Fibroblast of peridontal ligament (primary cell): ENCODE data around the gene HAUS2.
"Not testable (repeated sequence)": the region's sequence is repeated elsewhere in the genome, so short reads cannot be mapped to it uniquely, and the experiment has no call there.

Experiments used
- DNase-seq: peaks from one replicate; pipeline ENCODE4 v3.0.0-alpha.2; 2010; ENCODE audit errors: extremely low read depth

HAUS2 gene

GRCh38 chr15:42575188-42576039, 26.8 kb downstream of the HAUS2 start, which contains the start of gene STARD9:
Gene STARD9 (plus strand): TSS chr15:42575606. CDS start chr15:42575716, 110 bp downstream.
- DNase-seq = peak; percentile 97

- no peak for DNase-seq
These were observed 27.5 kb downstream of the HAUS2 start for GRCh38 chr15:42576040-42576594.

DNA sequence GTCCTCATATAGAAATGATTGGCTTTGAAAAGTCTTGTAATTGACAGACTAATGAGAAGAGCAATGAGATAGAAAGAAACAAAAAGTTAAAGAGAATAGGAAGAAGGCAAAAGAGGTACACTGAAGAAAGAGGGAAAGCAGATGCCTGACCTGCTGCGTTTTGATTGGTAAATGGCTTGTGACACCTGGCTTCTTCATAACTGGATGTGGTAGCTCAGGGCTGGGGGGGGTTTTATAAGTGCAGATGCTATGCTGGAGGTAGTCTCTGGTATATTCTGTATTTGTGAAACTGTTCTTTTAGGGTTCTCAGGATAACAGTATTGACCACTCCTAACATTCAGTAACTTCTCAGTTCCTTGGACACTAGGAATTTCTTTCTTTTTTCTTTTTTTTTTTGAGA, 28.1 kb downstream of the HAUS2 start:
- DNase-seq = no peak

GRCh38 chr15:42577514-42578031, 28.9 kb downstream of the HAUS2 start:
- peak; percentile 95 for DNase-seq

DNA sequence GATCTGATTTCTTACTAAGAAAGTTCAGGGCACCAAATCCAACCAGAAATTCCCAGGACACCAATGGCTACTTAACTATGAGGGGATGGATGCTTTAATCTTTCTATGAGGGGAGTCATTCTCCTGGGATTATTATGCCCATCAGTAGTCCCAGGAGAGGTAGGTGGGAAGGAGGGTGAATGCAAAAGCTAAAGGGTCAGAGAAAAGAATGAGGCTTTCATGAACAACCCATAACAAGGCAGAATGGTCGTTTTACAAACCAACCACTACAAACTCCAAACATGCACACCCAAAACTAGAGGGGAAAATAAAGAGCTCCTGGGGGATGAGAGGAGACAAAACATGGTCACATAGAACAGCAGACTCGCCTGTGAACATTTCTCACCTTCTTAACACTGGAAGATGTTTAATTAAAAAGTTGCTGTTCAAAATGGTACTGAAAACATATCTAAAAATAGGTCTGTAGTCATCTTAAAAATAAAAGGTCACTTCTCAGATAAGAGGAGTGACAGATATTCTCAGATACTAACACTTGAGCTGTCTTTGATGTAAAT, 30.4 kb downstream of the HAUS2 start:
- no peak for DNase-seq

DNA sequence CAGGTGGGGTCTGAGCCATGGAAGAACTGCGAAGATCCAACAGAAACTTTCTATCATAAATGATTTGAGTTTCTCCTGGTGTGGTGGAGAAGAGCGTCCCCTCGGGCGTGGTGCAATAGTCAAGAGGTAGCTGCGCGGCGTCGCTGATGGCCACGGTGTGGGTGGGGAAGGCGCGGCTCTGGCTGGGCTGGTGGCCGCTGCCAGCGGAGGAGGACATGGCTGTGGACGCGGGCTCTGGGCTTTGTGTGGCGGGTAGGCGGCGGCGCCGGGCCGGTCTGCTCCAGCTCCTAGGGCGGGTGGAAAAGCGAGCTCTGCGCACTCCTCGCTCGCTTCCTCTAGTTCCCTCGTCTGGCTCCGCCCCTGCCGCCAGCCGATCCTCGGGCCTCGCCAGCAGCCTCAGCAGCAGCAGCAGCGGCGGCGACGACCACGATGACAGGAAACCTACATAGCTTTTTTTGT, 32.7 kb downstream of the HAUS2 start:
- peak; percentile 58 for DNase-seq

DNA sequence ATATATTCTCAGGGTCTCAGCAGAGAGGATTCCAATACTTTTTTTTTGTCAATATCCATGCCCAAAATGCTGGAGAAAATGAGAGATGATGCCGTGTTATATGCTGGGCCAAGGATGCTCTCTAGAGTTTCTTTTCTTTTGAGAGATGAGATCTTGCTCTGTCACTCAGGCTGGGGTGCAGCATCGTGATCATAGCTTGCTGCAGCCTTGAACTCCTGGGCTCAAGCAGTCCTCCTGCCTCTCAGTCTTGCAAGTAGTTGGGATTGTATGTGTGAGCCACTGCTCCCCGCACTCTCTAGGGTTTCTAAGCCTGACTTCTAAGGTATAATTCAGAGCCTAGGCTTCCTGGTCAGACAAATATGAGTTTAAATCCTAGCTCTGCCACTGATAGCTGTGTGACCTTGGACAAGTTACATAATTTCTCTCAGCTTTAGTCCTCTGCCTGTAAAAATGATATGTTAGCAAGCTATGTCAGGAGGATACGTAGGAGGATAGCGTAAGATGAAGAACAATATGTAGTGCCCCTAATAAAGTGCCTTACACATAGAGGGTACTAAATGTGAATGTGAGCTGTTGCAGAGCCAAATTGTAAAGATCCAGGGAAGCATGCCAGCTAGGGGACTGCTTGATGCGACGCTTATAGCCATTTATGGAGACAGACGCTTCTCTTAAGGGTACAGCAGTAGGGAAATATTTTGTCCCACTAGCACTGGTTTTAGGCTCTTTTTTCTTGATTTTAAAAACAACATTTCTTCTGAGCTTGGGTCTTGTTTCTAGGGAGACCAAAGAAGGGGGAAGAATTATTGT, 34.1 kb downstream of the HAUS2 start:
- DNase-seq = no peak

DNA sequence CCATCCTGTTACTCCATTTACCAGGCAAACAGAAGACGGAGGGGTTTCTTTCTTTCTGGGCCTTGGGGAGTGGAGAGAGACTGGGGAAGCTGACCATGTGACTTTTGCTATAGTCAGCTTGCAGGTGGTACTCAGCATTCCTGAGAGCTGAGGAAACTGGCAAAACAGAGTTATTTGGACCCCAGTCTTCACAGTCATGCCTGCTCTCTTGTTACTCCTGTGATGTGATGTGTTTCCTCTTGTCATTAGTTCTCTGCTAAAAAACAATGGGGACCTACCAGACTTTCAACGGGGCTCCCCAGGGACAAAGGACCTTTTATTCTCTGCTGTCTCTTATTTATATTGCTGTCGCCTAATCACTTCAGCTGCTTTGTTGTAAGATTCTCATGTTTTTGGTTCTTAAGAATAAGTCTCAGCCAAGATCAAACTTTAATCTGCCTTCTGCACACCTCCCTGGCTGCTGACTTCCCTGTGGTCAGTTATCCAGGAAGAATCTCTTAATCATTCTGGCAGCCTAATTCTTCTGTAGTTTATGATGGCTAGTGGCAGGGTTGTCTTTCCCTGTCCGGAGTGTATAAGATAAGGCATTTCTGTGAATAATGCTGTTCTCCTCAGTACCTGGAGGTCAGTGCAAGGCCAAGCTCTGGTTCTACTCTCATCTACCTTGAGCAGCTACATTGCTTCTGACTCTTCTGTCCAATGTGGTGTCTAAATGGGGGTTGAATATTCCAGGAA, 35.6 kb downstream of the HAUS2 start:
- DNase-seq = no peak

DNA sequence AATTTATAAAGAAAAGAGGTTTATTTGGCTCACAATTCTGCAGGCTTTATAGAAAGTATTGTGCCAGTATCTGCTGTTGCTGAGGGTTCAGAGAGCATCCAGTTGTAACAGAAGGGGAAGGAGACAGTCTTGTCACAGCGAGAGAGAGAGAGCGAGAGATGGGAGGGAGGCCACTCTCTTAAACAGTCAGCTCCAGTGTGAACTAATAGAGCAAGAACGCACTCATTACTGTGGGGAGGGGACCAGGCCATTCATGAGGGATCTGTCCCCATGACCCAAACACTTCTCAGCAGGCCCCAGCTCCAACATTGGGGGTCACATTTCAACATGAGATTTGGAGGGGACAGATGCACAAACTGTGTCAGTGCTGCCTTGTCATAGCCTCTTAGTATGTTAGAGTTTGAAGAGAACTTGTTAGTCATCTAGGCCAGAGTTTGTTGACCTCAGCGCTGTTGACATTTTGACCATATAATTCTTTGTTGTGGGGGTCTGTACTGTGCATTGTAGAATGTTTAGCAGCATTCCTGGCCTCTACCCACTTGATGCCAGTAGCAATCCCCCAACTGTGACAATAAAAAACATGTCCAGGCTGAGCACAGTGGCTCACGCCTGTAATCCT, 42.1 kb downstream of the HAUS2 start:
- no peak for DNase-seq

GRCh38 chr15:42591238-42591934, 42.7 kb downstream of the HAUS2 start:
- DNase-seq = peak; percentile 63

DNA sequence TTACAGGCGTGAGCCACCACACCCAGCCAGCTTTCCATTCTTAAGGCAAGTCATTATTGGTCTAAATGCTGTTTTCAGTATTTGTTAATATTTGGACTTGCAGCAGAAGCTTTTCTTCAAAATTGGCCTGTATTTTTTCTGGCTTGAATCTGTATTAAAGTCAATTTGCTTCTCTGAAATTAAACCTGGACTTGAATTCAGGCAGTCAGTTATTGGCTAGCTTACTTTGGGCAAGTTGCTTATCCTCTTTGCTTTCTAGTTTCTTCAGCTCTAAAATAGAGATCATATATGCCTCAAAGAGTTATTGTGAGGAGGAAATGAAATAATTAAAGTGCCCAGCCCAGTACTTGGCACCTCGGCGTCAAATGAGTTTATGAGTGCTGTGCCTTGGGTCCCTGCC, 44.1 kb downstream of the HAUS2 start:
- no peak for DNase-seq

- DNase-seq = peak; percentile 78
These were observed 44.5 kb downstream of the HAUS2 start for GRCh38 chr15:42593143-42593542.

DNA sequence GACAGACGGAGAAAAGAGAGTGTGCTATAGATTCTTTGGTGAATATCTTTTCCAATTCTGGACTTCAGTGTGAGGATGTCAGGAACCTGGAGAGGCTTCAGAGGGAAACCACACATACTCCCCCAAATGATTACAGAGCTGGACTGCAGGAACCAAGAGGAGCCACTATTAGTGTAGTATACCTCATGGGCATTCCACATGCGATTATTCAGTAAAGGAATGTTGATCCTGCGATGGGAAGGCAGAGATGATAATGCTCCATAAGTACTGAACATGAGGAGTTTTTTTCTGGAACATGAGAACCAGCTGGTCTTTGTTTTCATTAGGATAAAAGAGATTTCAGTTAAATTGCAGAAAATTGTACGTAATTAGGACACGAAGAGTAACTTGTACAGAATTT, 45.5 kb downstream of the HAUS2 start:
- DNase-seq = no peak

GRCh38 chr15:42595626-42596240, 47.1 kb downstream of the HAUS2 start:
- DNase-seq = peak; percentile 83

GRCh38 chr15:42601316-42601715, 52.7 kb downstream of the HAUS2 start:
- not testable (repeated sequence) for DNase-seq

- no peak for DNase-seq
These were observed 53.9 kb downstream of the HAUS2 start for GRCh38 chr15:42602501-42602900.

DNA sequence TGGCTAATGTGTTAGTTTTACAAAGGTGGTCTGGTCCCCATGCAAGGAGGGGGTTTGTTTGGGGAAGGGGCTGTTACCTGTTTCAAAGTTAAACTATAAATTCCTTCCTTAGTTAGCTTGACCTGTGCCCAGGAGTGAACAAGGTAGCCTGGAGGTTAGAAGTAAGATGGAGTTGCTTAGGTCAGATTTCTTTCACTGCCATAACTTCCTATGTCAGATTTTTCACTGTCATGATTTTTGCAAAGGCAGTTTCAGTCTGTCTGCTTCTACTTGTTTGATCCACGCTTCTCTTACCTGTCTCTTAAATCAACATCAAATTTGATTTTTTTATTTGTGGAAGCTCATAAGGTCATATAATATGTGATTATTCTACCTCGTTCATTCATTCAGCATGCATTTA, 55.3 kb downstream of the HAUS2 start:
- no peak for DNase-seq

GRCh38 chr15:42604894-42605744, 56.5 kb downstream of the HAUS2 start:
- DNase-seq = peak; percentile 51

- no peak for DNase-seq
These were observed 57.2 kb downstream of the HAUS2 start for GRCh38 chr15:42605796-42606195.
